T-helper 2 cell treated with Interferon-gamma antibody and Interleukin-4, amounts not matched to agents 5 μg/mL and 100 μg/mL, for 36 hours (primary cell): ENCODE measurements around the gene CHP2.
"Not testable (repeated sequence)": the region's sequence is repeated elsewhere in the genome, so short reads cannot be mapped to it uniquely, and the experiment has no call there.

Experiments used
- DNase-seq: peaks from one replicate; pipeline ENCODE4 v3.0.0; 2021; ENCODE audit warnings: low spot score
- H3K27ac Mint-ChIP-seq: one replicate; pipeline ENCODE4 v1.8.0; 2021; ENCODE audit warnings: mild to moderate bottlenecking, mixed read lengths
- H3K27me3 Mint-ChIP-seq: one replicate; pipeline ENCODE4 v1.8.0; 2021; ENCODE audit warnings: low read depth, mixed read lengths
- H3K36me3 Mint-ChIP-seq: one replicate; pipeline ENCODE4 v1.8.0; 2021; ENCODE audit warnings: low read depth, mixed read lengths
- H3K4me1 Mint-ChIP-seq: one replicate; pipeline ENCODE4 v1.8.0; 2021; ENCODE audit warnings: low read depth, mixed read lengths
- H3K4me3 Mint-ChIP-seq: one replicate; pipeline ENCODE4 v1.8.0; 2022; ENCODE audit warnings: mild to moderate bottlenecking, moderate library complexity, mixed read lengths
- H3K9me3 Mint-ChIP-seq: one replicate; pipeline ENCODE4 v1.8.0; 2021; ENCODE audit warnings: mixed read lengths

Gene CHP2

GRCh38 chr16:23729503-23730424, 25.1 kb upstream of the CHP2 start:
- DNase-seq, result no peak
- peaks cover 4% of the 10 kb centered on the region for H3K4me1 Mint-ChIP-seq
- no peak overlapping the region for H3K4me3 Mint-ChIP-seq
- no peaks in the 10 kb centered on the region for H3K27me3 Mint-ChIP-seq
- H3K9me3 Mint-ChIP-seq, result no peaks in the 10 kb centered on the region
- H3K27ac Mint-ChIP-seq, result no peak overlapping the region
- no peaks in the 10 kb centered on the region for H3K36me3 Mint-ChIP-seq

DNA sequence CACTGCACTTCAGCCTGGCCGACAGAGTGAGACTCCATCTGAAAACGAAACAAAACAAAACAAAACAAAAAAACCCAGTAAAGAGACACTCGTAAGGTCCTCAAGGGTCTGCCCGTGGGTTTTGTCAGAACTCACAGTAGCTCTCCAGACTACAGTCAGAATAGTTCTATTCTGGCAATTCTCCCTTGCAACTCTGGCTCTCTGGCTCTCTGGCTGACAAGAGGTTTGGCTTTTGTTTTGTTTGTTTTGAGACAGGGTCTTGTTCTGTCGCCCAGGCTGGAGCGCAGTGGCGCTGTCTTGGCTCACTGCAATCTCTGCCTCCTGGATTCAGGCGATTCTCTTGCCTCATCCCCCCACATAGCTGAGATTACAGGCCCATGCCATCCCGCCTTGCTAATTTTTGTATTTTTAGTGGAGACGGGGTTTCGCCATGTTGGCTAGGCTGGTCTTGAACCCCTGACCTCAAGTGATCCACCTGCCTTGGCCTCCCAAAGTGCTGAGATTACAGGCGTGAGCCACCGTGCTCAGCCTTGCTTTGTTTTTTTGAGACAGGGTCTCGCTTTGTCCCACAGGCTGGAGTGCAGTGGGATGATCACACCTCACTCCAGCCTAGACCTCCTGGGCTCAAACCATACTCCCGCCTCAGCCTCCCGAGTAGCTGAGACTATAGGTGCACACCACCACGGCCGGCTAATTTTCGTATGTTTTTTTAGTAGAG, 20.5 kb upstream of the CHP2 start:
- no peaks in the 10 kb centered on the region for H3K36me3 Mint-ChIP-seq

DNA sequence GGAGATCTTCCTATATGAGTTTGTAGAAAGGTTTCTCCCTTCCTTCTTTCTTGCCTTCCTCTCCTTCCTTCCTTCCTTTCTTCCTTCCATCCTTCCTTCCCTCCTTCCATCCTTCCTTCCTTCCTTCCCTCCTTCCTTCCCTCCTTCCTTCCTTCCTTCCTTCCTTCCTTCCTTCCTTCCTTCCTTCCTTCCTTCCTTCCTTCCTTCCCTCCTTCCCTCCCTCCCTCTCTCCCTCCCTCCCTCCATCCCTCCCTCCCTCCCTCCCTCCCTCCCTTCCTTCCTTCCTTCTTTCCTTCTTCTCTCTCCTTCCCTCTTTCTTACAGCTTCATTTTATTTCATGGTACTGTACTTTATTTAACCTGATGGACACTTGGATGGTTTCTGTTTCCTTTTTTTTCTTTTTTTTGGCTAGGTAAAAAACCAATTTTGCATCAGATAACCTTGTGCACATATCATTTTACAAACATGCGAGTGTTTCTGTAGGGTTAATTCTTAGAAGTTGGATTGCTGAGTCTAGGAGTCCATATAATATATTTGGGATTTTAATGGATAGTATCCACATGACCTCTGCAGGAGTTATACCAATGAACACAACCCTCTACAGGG, 17.3 kb upstream of the CHP2 start:
- H3K9me3 Mint-ChIP-seq, H3K4me3 Mint-ChIP-seq, H3K27ac Mint-ChIP-seq, DNase-seq, H3K36me3 Mint-ChIP-seq, H3K4me1 Mint-ChIP-seq: not testable (repeated sequence)
- H3K27me3 Mint-ChIP-seq, result peaks cover 11% of the 10 kb centered on the region

More for the DNA sequence above, 20.5 kb upstream of the CHP2 start:
- peaks cover 5% of the 10 kb centered on the region for H3K27me3 Mint-ChIP-seq
- H3K9me3 Mint-ChIP-seq, result no peaks in the 10 kb centered on the region
- H3K27ac Mint-ChIP-seq, result no peak overlapping the region
- DNase-seq, result no peak
- peaks cover 4% of the 10 kb centered on the region for H3K4me1 Mint-ChIP-seq
- no peak overlapping the region for H3K4me3 Mint-ChIP-seq

DNA sequence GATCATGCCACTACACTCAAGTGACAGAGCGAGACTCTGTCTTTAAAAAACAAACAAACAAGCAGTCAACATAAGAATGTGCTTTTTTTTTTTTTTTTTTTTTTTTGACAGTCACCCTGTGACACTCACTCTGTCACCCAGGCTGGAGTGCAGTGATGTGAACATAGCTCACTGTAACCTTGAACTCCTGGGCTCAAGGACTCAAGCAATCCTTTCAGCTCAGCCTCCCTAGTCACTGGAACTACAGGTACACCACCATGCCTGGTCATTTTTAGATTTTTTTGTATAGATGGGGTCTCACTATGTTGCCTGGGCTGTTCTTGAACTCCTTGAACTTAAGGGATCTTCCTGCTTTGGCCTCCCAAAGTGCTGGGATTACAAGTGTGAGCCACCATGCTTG, 15.3 kb upstream of the CHP2 start:
- Mint-ChIP-seq H3K27ac (no peak overlapping the region), H3K4me1 (peaks cover 2% of the 10 kb centered on the region), H3K36me3 (no peaks in the 10 kb centered on the region), H3K9me3 (no peaks in the 10 kb centered on the region), H3K27me3 (peaks cover 24% of the 10 kb centered on the region), H3K4me3 (no peak overlapping the region)
- DNase-seq, result no peak

- no peak overlapping the region for H3K4me3 Mint-ChIP-seq
- no peaks in the 10 kb centered on the region for H3K9me3 Mint-ChIP-seq
- H3K36me3 Mint-ChIP-seq, result no peaks in the 10 kb centered on the region
- DNase-seq, result no peak
- no peaks in the 10 kb centered on the region for H3K4me1 Mint-ChIP-seq
- no peak overlapping the region for H3K27ac Mint-ChIP-seq
- H3K27me3 Mint-ChIP-seq, result peaks cover 28% of the 10 kb centered on the region
Observed at GRCh38 chr16:23741675-23742303, 13.0 kb upstream of the CHP2 start.

GRCh38 chr16:23742766-23743165, 12.1 kb upstream of the CHP2 start:
- H3K27ac Mint-ChIP-seq, result no peak overlapping the region
- no peaks in the 10 kb centered on the region for H3K9me3 Mint-ChIP-seq
- no peak overlapping the region for H3K4me3 Mint-ChIP-seq
- H3K27me3 Mint-ChIP-seq, result peaks cover 31% of the 10 kb centered on the region
- no peaks in the 10 kb centered on the region for H3K36me3 Mint-ChIP-seq
- no peak for DNase-seq
- no peaks in the 10 kb centered on the region for H3K4me1 Mint-ChIP-seq

- Mint-ChIP-seq H3K36me3 (no peaks in the 10 kb centered on the region), H3K27me3 (peaks cover 33% of the 10 kb centered on the region), H3K27ac (no peak overlapping the region), H3K9me3 (no peaks in the 10 kb centered on the region), H3K4me1 (no peaks in the 10 kb centered on the region), H3K4me3 (no peak overlapping the region)
- no peak for DNase-seq
Observed at GRCh38 chr16:23745263-23745662, 9.6 kb upstream of the CHP2 start.

GRCh38 chr16:23748630-23749029, 6.2 kb upstream of the CHP2 start:
- Mint-ChIP-seq H3K4me1 (no peaks in the 10 kb centered on the region), H3K36me3 (no peaks in the 10 kb centered on the region), H3K9me3 (no peaks in the 10 kb centered on the region), H3K4me3 (no peak overlapping the region), H3K27ac (no peak overlapping the region), H3K27me3 (peaks cover 21% of the 10 kb centered on the region)
- DNase-seq, result no peak

DNA sequence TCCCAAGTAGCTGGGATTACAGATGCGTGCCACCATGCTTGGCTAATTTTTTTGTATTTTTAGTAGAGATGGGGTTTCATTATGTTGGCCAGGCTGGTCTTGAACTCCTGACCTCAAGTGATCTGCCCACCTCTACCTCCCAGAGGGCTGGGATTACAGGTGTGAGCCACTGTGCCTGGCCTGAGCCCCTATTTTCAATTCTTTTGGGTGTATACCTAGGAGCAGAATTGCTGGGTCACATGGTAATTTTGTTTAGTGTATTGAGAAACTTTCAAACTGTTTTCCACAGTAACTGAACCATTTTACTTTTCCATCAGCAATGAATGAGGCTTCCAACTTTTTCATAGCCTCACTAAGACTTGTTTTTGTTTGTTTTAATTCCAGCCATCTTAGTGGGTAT, 3.8 kb upstream of the CHP2 start:
- DNase-seq, H3K4me3 Mint-ChIP-seq, H3K36me3 Mint-ChIP-seq, H3K9me3 Mint-ChIP-seq, H3K27ac Mint-ChIP-seq, H3K4me1 Mint-ChIP-seq: not testable (repeated sequence)
- peaks cover 38% of the 10 kb centered on the region for H3K27me3 Mint-ChIP-seq

GRCh38 chr16:23753908-23754593, 775 bp upstream of the CHP2 start:
- Mint-ChIP-seq H3K9me3 (no peaks in the 10 kb centered on the region), H3K36me3 (no peaks in the 10 kb centered on the region), H3K27ac (no peak overlapping the region), H3K27me3 (peaks cover 43% of the 10 kb centered on the region), H3K4me1 (no peaks in the 10 kb centered on the region), H3K4me3 (no peak overlapping the region)
- no peak for DNase-seq

DNA sequence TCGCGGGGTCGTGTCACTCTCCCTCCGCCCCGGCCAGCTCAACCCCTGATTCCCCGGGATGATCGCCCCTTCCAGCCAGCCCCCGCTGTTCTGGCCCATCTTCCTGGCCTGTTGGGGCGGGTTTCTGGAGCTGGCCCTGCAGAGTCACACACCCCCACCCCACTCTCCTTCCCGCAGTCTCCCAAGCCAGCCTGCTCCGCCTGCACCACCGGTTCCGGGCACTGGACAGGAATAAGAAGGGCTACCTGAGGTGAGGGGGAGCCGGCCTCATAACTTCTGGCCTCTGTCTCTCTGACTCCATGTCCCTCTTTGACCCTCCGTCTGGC, 621 bp downstream of the CHP2 start:
- no peaks in the 10 kb centered on the region for H3K9me3 Mint-ChIP-seq
- no peaks in the 10 kb centered on the region for H3K36me3 Mint-ChIP-seq
- H3K27ac Mint-ChIP-seq, result no peak overlapping the region
- DNase-seq, result no peak
- no peaks in the 10 kb centered on the region for H3K4me1 Mint-ChIP-seq
- H3K27me3 Mint-ChIP-seq, result peaks cover 45% of the 10 kb centered on the region
- H3K4me3 Mint-ChIP-seq, result no peak overlapping the region

GRCh38 chr16:23757116-23757515, 2.3 kb downstream of the CHP2 start:
- Mint-ChIP-seq H3K27ac (no peak overlapping the region), H3K4me1 (no peaks in the 10 kb centered on the region), H3K9me3 (no peaks in the 10 kb centered on the region), H3K27me3 (peaks cover 46% of the 10 kb centered on the region), H3K36me3 (no peaks in the 10 kb centered on the region), H3K4me3 (no peak overlapping the region)
- DNase-seq, result no peak

- Mint-ChIP-seq H3K9me3 (no peaks in the 10 kb centered on the region), H3K4me1 (no peaks in the 10 kb centered on the region), H3K27ac (no peak overlapping the region), H3K4me3 (no peak overlapping the region), H3K36me3 (no peaks in the 10 kb centered on the region), H3K27me3 (peaks cover 45% of the 10 kb centered on the region)
- no peak for DNase-seq
Observed at GRCh38 chr16:23757937-23758619, 3.3 kb downstream of the CHP2 start.
